HG02970 (cell line): ENCODE data around the gene TBC1D3D.
"Not testable (repeated sequence)": the region's sequence is repeated elsewhere in the genome, so short reads cannot be mapped to it uniquely, and the experiment has no call there.

Source experiments
- ATAC-seq: cut with Tn5 transposase; IDR thresholded peaks from one replicate; pipeline ENCODE4 v1.9.1; 2021; ENCODE audit warnings: mild to moderate bottlenecking, moderate library complexity, moderate number of reproducible peaks; ENCODE audit not compliant: unreplicated experiment, low FRiP score

Gene TBC1D3D

DNA sequence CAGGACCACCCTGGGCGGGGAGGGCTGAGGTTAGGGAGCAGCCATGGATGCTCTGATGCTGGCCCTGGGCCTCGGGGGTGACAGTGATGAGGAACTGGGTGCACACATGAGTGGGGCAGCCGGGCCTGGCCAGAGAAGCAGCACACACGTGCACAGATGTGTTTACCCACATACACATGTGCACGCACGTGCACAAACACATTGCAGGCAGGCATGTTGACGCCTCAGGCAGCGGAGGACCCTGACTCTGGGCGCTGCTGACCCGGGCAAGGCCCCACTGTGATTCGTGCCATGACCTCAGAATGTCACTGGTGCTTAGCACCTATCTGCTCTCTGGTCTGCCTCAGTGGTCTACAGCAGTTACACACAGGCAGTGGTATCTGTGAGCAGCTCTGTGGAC, at the start of gene TBC1D3D:
TBC1D3D (plus strand) TSS at position 301 of the 400 bp plus-strand sequence. CDS start 1,585 bp downstream, outside the sequence.
- ATAC-seq = not testable (repeated sequence)

DNA sequence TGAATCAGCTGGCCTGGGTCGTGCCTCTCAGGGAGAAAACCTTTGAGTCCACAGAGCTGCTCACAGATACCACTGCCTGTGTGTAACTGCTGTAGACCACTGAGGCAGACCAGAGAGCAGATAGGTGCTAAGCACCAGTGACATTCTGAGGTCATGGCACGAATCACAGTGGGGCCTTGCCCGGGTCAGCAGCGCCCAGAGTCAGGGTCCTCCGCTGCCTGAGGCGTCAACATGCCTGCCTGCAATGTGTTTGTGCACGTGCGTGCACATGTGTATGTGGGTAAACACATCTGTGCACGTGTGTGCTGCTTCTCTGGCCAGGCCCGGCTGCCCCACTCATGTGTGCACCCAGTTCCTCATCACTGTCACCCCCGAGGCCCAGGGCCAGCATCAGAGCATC, 14.8 kb upstream of the TBC1D3D start, which contains the start of gene TBC1D3L:
TBC1D3L (minus strand) TSS at position 101 of the 400 bp plus-strand sequence. CDS start 1,540 bp downstream, outside the sequence.
- ATAC-seq = not testable (repeated sequence)
